LHCN-M2 (cell line): ENCODE results near the gene BTD. TPM values are rescaled to one million over a fixed set of nuclear protein-coding genes. Genes with fewer than 3 reads are reported as not detected.
A peak's percentile ranks its signal among the peaks of the same experiment; 100 is the strongest.

Experiments
- DNase-seq: peaks from one replicate; pipeline ENCODE4 v3.0.0-alpha.2; 2012; ENCODE audit warnings: low read depth
- total RNA-seq: library from RNA; depleted of rRNA; stranded (reverse); fragments of >200 nt; gene quantifications from 2 replicates; pipeline ENCODE4 v1.2.3, GENCODE V29; 2014

BTD gene
- total RNA-seq, 1 experiment from 2014 or later, result 40.5 TPM

DNA sequence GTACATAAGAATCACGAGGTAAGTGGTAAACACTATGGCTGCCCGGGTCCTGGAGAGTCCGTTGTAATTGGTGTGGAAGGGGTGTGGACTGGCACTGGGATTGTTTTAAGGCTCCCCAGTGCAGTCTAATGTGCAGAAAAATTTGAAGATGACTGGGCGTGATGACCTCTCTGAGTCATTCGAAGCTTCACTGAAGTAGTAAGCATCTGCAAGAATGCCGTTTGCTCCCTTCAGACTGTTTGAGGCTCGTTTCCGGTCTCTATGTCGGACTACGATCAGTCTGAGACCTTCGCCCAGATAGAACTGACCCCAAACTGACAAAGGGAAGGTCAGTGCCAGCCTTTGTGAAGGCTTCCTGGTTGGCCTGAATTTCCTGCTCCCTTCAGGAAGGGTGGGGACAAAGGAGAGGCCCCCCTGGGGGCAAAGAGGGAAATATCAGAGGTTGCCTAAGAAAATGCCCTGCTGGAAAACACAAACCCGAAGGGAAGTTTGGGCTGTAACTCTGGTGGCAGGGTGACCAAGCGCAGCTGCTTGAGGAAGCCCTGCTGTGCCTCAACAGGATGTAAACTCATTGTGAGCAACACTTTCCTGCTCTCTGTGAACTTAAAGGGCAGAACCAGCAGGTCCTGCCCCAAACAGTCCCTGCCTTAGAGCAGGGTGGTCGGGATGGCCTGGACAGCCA is 34.6 kb downstream of the BTD start:
- peak; percentile 99 for DNase-seq

DNA sequence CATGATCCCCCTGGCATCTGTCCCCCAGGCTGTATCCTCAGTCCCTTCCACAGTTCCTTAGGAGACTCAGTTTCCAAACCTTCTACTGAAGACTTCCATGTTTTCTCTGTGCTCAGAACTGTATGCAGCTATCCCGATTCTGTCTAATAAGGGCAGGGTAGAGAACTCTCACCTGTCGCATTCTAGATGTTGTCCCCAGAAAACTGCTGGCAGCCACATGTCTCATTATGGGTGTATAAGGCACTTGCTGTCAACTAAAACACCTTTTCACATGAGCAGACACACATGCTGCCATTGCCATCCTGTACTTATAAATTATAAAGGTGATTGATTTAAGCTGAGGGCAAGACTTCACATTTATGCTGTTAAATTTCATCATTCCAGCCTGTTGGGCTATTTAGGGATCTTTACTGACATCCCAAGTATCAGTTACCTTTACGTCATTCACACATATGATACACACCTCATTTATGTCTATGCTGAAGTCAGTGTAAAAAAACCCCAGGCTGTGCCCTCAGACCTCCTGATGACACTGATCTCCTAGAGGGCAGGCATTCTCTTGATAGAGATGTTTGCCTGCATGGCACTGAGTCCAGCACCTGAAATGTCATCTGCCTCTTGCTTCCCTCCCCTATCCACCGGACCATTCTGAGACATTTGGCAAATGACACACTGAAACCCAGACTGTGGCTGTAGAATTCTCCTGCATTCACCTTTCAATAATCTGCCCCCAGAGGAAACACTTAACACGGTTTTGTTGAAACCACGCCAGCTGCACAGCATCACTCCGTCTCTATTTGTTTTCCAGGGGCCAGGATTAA is 35.8 kb downstream of the BTD start:
- peak; percentile 29 for DNase-seq

DNA sequence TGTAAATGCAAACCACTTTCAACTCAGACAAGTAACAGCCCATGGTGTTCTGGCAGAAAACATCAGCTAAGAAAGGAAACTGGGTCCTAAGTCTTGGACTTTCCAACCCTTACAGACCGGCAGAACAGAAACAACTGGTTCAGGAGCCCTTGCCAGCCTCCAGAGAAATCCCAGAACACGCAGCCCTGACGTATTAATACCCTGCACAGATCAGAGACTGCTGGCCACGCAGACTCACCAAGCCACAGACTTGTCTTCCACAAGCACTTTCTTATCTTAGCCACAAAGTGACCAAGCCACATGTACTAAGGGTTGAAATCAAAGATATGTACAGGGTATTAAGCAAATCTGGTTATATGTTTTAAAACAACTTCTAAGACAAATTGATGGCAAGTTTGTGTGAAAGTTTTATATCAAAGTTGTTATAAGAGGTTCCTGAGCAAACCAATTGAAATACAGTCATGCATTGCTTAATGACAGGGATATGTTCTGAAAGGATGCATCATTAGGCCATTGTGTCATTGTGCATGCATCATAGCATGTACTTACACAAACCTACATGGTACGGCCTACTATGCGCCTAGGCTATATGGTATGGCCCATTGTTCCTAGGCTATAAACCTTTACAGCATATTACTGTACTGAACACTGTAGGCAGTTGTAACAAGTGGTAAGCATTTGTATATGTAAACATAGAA is 36.8 kb downstream of the BTD start:
- peak; percentile 37 for DNase-seq

DNA sequence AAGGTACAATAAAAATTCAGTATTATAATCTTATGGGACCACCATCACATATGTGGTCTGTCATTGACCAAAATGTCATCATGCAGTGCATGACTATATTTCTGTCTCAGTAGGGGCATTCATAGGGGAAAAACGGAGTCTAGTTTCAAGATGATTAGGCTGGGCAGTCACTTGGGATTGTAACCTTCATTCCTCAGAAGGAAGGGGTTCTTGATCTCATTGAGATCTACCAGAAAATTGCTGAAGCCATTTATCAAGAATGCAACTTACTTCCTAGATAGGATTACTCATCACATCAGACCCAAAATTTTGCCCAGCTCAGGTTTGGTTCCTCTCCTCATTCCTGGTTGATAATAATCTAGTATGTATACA is 37.3 kb downstream of the BTD start:
- peak; percentile 33 for DNase-seq

DNA sequence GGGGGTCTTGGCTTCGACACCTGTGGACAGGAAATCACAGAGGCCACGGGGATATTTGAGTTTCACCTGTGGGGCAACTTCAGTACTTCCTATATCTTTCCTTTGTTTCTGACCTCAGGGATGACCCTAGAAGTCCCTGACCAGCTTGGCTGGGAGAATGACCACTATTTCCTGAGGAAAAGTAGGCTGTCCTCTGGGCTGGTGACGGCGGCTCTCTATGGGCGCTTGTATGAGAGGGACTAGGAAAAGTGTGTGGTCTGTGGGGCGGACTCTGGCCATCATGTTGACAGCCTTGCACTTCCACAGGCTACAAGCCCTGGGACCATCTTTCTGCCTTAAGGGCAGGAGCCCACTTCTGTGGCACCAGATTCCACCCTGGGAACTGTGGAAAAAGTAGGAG is 43.7 kb downstream of the BTD start:
- no peak for DNase-seq

DNA sequence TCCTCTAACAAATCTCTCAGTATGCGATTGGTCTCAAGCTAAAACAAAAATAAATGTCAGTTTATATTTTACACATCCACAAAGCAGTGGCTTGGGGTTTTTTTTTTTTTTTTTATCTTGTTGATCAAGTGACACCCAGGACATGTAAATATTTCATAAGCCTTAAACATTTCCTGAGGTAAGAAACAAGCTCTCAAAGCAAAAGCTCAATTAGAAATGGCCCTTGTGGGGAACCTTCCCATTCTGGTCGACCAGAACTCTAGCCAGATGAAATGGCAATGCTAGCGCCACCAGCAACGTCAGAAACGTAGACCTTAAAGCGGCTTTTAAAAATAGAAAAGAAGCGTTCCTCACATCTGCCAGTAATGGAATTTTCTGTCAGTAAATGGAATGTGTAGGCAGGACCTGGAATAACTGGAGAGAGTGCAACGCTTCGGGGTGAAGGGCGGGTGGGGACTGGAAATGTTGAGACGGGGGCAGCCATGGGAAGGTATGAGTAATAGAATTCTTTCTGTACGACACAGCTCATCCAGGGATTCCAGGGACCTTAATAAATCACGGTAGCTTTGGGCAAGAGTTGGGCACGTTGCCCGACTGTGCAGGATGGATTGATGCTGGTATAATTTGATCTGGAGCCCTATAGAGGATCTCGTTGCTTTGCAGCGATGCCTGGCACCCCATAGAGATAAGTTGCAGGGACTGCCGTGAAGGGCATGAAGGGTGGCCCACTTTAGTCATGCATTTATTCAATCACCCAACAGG is 44.4 kb downstream of the BTD start:
- DNase-seq, result peak; percentile 98

DNA sequence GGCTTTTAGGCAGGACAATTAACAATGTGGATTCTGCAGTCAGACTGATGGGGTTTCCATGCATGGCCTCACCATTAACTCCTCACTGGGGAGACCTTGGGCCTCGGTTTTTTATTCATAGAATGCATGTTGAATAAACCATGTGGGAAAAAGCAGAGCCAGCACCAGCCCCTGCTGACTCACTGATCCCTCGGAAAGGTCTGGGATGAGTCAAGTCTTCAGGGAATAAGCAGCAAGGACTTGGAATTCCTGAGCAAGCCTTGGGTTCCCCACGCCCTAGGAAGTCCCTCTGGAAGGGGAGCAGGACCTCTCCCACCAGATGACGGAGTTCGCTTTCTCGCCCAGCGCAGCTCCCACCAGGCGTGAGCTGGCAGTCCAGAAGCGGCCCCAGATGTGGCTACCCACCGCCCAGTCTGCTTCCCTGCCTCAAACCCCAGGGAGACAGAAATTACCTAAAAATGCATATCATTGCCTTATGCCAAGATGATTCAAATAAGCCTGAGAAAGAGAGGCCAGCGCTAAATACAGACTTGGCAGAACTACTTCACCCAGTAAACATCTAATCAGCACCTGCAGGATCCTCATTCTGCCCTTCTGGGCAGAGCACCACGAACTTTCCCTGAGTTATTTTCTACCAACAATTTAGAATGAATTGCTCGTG is 45.4 kb downstream of the BTD start:
- peak; percentile 100 for DNase-seq

DNA sequence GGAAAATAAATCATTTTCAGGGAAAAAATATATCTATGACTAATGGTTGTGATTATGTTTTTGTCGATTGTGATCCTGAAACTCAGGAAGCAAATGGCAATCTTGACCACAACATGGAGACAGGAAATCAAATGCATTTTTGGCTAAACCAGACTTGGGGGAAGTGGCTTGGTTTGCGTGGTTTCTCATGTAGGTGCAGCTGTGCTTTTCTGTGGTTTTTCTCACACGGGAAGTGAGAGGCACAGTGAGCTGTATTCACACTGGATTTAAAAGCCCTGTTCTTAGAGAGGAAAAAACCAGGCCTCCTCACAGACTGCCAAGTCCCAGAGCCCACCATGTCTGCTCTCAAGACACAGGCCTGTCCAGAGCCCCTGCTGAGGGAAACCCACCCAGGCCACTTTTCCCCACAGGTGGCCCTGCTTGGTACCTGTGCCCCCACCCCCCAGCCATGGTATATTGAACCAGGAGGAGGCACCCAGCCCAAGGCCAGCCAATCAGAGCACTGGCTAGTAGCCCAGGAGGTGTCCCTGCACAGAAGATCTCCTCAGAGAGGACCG is 46.1 kb downstream of the BTD start:
- DNase-seq, result peak; percentile 100

DNA sequence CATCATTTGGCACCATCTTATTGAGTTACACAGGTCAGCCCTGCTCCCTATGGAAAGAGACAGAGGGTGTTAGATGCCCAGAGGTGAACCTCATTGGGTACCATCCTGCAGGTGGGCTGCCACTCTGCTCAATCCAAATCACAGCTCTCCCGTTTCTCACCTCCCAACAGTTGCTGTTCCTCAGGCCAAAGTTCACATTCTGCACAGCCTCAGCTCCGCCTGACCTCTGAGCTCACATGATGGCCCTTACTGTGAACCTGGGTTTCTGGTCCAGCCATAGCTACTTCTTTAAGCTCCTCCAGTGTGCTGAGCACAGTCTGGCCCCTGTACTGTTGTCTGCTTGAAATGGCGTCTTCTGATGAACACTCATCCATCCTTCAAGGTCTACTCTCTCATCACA is 47.8 kb downstream of the BTD start:
- no peak for DNase-seq

DNA sequence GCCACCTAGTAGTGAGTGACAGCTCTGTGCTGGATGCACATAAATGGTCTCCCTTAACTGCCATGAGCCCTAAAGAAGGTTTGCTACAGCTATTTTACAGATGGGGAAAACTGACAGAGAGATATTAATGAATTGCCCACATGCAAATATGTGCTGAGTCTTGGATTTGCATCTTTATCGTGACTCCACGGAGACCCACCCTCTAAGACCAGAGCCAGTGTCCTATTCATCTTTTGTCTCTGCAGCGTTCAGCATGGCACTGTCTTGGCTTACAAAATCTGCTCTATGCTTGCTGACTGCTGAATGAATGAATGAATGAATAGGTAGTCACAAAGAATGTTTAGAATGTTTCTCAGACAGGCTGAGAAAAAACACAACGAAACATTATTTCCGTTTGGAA is 48.3 kb downstream of the BTD start:
- no peak for DNase-seq

DNA sequence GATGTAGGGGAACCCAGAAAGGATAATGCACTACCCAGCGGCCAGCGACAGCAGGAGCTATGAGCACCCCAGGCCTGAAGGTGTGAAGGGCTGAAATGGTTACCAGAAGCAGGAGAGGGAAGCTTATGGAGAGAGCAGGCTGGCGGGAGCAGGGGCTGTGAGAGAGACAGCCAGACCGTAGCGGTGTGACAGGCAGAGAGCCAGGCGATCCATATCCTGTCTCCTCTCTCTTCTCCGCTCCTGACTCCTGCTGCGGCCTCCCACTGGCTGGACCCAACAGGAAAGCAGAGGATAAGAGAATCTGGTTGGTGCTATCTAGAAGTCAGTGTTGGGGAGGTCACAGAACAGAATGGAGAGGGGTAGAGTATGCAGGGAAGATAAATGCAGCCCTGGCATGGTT is 49.9 kb downstream of the BTD start:
- DNase-seq, result no peak

DNA sequence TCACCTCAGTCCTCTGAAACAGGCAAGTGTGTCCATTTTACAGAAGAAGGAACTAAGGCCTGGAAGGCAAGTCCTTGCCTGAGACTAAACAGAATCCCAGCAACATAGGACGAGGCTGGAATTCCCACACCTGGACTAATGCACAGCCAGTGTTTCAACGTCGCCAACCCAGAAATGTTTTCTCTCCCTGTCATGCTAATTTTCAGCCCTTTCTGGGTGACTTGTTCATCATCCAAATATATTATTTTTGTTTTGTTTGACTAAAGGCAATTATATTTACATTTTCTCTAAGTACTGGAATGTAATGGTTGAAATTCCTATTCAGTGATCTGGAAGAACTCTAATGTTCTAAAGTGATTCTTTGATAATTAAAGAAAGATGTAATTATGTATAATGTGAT is 51.8 kb downstream of the BTD start:
- DNase-seq, result no peak

DNA sequence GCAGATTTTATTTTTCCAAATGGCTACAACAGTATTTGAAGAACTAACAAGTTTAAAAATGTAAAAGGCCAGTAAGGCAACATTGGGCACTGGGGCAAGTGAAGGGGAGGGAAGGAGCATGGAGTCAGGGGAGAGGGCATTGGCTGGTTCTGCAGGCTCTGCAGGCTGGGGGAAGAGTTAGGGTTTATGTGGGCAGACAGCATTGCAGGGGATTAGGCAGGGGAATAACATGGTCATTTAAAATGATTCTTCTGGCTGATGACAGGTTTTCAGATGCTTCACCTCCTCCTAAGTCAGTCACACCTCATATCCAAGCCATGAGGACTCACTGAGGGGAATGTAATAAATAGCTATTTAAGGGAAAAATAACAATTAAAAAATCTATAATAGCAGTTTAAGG is 52.6 kb downstream of the BTD start:
- no peak for DNase-seq

DNA sequence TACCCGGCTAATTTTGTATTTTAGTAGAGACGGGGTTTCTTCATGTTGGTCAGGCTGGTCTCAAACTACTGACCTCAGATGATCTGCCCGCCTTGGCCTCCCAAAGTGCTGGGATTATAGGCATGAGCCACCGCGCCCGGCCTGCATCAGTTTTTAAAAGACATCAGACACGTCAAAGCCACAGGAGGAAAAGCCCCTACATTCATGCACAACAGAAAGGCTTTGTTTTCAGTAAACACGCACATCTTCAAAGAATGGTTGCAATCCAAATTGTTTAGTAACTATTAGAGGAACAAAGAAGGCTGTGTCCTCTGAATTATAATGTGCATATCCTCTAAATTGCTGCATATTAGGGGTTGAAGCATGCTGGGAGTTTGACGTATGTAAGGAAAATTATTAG is 53.3 kb downstream of the BTD start:
- DNase-seq, result no peak

DNA sequence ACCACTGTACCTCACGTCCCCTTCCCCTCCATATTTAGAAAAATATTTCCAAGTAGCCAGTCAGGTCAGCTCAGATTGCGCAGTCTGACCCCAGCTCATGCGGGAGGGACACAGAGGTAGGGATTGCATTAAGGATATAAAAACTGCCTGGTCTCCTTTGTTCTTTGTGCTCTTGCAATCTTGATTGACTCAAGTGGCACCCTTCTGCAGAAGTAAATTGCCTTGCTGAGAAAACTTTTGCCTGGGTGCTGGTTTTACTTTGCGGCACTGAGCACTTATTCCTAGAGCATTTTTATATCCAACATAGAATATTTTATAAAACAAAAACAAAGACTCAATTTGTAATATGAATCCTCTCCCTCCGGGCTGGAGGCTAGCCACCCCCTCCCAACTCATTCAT is 54.8 kb downstream of the BTD start:
- DNase-seq, result no peak

DNA sequence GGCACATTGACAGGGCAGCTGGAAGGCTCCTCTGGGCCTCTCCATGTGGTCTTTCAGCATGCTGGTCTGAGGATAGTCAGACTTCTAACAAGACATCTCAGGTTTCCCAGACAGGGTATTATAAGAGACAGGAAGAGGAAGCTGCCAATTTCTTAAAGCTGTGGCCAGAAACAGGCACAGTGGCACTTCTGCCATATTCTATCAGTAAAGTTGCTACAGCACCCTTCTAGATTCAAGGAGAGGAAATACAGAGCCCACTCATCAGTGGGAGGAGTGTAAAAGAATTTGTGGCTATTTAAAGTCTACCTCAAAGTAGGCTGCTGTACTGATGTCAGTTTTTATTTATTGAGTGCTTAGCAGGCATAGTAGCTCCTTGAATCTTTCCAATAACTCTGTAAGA is 55.5 kb downstream of the BTD start:
- DNase-seq, result no peak

DNA sequence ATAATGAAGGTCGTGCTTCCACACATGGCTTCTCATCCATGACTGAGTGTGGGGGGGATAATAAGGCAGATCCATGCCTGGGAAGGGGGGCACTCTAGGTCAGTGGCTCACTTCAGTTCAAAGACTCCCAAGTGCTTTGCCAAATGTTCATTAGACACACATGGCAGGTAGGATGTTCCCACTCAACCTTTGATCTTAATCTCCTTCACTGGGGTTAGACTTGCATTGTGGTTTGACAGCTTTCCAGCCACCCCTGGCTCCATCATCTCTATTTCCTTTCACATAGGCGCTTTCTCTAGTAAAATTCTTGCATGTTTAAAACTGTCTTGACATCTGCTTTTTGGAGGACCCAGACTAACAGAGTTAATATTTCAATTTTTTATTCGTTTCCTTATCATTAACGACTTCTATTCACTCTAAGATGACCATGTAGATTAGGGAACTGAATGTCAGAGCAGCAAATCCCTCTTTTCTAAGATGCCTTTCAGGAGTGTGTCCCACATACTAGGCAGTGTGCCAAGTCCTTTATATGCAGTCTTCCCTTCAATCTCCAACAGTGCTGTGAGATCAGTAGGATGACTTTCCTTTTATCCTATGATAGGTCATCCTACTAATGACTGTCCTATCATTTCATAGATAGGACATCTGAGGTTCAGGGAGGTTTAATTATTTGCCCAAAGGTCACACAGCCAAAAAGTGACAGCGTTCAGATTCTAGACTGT is 57.9 kb downstream of the BTD start:
- peak; percentile 53 for DNase-seq

DNA sequence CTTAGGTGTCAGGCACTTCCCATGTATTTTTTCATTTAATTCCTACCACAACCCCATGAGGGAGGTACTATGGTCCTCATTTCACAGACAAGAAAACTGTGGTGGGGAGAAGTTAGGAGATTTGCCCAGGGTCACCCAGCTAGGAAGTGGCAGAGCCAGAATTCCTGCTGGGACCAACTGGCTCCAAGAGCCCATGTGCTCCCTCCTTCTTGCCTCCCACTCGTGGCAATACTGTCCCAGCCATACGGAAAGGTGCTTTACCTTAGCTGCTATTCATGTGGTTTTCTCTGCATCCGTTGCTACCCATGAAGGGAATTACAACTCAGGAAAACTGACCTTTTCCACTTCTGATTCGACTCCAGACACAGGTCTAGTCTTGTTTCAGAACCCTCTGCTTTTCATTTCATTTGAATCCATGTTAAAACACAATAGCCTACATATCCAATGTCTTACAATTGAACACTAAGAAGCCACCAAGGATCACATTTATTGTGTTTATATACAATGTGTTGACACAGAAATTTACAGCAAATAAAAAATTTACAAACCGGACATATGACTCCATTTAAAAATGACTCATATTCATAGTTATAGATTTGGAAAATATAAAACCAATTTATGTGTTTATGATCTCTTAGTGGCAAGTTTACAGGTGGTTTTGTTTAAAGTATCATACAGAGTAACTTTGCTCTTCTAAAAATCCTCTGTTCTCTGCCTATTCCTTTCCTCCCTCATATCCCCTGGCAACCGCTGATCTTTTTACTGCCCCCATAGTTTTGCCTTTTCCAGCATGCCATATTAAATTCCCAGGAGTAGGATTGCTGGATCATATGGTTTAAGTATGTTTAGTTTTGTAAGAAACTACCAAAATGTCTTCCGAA is 58.8 kb downstream of the BTD start:
- no peak for DNase-seq

DNA sequence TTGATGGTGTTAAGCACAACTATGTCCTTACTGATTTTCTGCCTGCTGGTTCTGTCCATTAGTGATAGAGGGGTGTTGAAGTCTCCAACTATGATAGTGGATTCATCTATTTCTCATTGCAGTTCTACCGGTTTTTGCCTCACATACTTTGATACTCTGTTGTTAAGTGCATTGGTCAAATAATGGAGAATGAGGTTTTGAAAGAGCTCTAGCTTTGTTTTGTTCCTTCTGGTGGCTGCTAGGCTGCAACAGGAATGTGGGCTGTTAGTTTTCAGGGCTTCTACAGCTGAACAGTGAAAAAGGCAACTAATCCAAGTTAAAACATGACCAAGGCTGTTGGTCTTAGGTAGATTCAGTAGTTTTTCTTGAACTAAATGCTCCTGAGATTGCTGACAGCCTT is 62.6 kb downstream of the BTD start:
- no peak for DNase-seq
